HG02610 (cell line): ENCODE measurements around the gene EFCAB11.

Source experiments
- ATAC-seq: cut with Tn5 transposase; IDR thresholded peaks from one replicate; pipeline ENCODE4 v1.9.1; 2021; ENCODE audit warnings: mild to moderate bottlenecking, moderate library complexity; ENCODE audit not compliant: unreplicated experiment

The EFCAB11 gene

DNA sequence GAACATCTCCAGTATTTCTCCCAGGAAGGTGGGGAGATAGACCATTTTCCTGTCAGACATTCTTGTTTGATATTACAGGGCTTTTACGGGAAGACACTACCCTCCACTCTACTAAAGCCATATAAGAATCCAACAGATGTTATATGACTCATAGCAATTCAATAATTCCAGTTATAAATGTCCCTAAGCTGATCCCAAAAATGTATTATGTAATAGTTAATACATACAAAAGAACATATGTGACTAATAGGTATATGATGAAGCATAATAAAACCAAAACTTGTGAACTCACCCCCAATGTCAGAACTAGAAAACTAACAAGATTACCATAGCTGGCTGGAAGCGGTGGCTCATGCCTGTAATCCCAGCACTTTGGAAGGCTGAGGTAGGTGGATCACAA is 84.2 kb downstream of the EFCAB11 start:
- ATAC-seq: no peak

DNA sequence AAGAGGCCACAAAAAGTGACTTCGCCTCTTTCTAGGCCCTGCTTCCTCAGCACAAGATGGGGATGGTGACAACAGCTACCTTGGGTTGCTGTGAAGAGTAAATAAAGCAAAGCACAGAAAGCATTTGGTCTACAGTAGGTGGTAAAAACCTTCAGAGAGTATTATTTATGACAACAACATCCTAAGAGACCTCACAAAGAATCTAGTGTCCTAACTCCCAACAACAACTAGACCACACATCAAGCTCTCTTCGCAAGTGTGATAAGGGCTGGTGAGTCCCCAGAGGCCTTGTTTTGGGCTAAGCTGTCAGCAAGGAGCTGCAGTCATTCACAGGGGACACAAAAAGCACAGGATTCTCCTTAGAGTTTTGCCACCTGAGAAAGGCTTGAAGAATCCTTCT is 84.9 kb downstream of the EFCAB11 start:
- no peak for ATAC-seq

DNA sequence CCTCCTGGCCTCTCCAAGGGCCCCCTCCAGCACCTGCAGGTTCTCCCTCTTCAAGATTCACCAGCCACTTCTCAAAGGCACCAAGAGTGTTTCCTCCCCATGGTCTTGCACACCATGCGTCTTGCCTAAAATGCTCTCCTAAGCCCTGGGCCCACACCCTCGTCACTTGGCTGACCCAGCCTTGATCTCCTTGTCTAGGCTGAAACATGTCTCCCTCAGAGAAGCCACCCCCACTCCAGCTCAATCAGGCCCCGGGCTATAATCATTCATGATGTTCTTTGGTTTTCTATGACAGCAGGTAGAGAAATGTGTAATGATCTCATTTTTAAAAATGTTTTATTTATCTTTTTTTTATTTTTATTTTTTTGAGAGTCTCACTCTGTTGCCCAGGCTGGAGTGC is 88.1 kb downstream of the EFCAB11 start:
- no peak for ATAC-seq

DNA sequence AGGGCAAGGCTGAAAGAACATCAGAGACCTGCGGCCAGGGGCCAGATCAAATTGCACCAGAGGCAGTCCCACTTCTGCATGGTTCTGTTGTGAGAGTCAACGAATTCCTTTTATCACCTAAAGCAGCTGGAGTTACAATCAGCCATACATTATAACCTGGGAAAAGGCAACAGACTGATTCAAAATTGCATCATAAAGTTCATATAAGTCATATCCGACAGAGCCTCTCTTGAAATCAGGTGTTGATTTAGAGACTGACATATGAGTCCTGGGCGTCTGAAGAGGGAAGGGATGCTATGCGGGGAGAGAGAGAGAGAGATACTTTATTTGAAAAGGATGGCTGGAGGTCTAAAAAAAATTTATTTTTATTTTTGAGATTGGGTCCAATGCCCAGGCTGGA is 89.4 kb downstream of the EFCAB11 start:
- no peak for ATAC-seq

- no peak for ATAC-seq
Measured at GRCh38 chr14:89862856-89863255, 91.7 kb downstream of the EFCAB11 start.

DNA sequence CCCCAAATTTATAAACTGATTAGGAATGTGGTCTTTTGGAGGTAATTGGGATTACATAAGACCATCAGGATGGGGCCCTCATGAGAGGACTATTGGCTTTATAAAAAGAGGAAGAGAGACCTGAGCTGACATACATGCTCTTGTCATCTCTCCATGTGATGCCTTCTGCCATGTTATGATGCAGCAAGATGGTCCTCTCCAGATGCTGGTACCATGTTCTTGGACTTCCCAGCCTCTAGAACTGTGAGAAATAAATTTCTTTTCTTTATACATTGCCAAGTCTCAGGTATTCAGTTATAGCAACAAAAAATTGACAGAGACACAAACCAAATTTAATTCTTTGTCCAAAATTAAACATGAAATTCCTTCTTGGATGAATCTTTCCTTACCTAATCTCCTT is 92.9 kb downstream of the EFCAB11 start:
- no peak for ATAC-seq

- ATAC-seq: no peak
Measured at GRCh38 chr14:89858089-89858488, 96.4 kb downstream of the EFCAB11 start.

DNA sequence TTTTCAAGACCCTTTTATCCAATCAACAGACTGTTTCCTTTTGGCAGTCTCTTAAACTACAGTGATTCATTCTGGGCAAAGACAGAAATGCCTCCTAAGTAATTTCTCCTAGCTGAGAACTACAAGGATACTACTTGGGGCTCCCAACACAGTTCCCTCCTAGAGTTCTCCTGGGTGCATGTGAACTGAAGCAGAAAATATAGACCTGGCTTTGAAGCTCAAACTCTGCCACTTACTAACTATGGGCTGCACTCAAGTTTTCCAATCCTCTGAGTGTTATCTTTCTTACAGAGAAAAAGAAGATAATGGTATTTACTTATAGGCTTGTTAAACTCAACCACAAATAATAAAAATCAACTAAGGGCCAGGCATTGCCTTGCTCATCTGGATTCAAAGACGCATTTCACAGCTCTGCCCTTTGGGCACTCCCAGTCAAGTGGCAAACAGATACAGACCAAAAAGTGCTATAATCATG is 97.6 kb downstream of the EFCAB11 start:
- ATAC-seq: no peak

DNA sequence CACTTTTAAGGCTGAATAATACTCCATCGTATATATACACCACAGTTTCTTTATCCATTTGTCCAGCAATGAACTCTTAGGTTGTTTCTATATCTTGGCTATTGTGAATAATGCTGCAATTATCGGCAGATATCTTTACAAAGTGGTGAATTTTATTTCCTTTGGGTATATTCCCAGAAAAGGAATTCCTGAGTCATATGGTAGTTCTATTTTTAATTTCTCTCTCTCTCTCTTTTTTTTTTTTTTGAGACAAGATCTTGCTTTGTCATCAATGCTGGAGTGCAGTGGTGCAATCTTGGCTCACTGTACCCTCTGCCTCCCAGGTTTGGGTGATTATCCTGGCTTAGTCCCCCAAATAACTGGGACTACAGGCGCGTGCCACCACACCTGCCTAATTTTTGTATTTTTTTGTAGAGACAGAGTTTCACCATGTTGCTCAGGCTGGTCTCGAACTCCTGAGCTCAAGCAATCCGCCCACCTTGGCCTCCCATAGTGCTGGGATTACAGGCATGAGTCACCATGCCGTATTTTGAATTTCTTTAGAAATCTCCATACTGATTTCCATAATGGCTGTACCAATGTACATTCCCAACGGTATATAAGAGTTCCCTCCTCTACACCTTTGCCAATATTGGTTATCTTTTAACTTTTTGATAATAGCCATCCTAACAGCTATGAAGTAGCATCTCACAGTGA is 98.4 kb downstream of the EFCAB11 start:
- no peak for ATAC-seq

DNA sequence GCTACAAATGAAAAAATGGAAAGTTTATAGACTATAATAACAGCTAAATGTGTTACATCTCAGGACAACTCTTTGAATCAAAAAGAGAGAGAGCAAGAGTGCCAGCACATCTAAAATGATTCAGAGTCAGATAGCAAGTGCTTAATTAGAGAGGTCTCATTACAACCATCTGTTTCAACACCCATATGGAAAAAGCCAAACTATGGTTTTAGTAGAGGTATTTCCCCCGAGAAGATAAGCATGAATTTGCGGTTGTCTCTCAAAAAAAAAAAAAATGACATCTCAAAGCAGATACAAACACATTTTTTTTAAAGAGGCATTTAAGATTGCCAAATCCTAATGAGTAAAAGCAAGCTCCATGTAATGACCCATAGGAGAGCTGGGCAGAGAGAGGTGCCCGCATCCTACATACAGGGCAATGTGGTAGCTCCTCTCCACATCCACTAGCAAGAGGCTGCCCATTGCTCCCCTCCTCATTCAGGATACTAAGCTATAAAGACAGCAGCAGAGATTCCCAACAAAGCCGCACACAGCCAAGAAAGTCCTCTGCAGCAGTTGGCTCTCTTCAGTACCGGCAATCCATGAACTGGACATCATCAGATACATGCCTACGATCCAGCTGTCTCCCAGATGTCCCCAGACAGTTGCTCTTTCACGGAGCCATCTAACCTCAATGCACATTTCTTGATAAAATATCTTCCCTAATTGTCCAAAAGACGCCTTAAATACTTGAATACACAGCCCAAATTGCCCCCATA is 100.4 kb downstream of the EFCAB11 start:
- no peak for ATAC-seq

GRCh38 chr14:89851106-89851505 is 103.4 kb downstream of the EFCAB11 start:
- ATAC-seq: no peak

DNA sequence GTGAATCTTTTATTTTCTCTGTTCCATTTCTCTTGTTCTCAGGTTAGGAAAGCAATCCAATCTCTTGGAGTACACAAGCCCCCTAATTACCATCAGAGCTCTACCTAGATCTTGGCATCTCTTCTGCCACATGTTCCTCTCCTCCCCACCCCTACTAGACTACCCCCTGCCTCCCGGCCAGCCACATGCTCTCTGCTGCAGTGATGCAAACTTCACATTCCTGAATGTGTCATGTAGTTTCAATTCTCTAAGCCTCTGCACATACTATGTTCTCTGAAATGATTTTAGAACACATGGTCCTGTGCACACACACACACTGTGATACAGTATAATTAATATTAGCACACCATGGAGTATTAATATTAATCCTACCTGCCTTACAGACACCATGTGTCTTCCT is 104.6 kb downstream of the EFCAB11 start:
- ATAC-seq: no peak

DNA sequence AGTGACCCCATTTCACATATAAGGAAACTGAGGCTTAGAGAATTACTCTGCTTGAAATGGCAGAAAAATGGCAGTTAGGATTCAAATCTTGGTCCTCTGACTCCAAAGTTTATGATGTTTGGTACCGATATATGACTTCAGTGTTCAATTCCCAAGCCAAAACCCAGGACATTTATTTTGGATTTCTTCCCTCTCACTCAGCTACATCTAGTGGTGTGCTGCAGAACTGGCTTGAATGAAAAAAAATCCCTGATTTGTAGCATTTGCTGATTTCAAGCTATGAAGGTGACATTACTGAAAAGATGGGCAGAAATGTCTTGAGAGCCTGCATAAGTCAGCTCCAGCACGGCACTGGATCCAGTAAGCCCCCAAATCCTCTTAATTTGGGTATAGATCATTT is 106.4 kb downstream of the EFCAB11 start:
- no peak for ATAC-seq

DNA sequence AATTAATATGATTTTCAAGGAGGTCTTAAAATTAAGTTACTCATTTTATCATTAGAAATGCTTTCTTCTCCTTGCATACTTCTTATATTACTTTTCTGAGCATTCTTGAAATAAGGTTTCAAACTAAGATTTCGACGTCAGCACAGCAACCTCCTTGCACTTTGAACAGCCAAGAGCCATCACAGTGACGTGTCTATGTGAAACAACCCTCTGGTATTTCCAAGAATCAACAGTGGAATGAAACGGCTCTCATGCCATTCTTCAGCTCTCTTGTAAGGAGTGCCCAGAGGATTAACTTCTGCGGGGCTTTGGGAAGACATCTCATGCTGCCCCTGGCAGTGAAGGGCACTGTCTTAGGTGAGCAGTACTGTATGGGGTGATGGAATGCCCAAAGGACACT is 109.2 kb downstream of the EFCAB11 start:
- ATAC-seq: no peak

GRCh38 chr14:89844508-89844907 is 110.0 kb downstream of the EFCAB11 start:
- no peak for ATAC-seq

DNA sequence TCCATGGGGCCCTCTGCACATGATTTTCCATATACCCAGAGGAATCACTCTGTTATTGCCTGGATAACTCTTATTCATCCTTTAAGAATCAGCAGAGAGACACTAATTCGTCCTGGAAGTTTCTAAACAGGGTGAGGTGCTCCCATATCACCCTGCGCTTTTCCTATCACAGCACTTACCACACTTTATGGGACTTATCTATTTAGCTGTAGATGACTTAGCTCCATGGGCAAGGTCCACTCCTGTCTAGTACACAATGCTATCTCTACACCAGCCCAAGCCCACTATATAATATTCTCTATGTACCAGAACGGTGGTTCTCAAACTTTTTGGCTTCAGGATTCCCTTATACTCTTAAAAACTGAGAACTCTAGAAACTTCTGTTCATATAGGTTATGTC is 111.7 kb downstream of the EFCAB11 start:
- no peak for ATAC-seq

- no peak for ATAC-seq
Measured at GRCh38 chr14:89841851-89842250, 112.7 kb downstream of the EFCAB11 start.

- no peak for ATAC-seq
Measured at GRCh38 chr14:89836830-89837469, 117.6 kb downstream of the EFCAB11 start.

DNA sequence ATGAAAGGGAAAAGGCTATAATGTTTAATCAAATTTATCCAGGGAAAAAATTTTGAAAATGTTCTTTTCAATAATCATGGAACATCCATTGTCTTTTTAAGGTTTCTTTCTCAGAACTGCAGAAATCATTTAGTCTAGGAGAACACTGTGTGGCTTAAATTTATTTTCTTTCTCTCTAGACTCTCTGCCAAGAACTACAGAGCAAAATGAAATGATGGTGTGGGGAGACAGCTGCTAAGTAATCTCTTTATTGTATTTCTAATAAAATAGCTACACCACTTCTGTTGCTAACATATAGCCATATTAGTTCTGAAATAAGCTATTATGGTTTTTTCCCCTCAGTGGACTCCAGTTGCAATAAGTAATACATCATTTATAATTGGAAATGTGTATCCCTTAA is 120.9 kb downstream of the EFCAB11 start:
- ATAC-seq: no peak

- ATAC-seq: no peak
Measured at GRCh38 chr14:89833120-89833532, 121.4 kb downstream of the EFCAB11 start.

DNA sequence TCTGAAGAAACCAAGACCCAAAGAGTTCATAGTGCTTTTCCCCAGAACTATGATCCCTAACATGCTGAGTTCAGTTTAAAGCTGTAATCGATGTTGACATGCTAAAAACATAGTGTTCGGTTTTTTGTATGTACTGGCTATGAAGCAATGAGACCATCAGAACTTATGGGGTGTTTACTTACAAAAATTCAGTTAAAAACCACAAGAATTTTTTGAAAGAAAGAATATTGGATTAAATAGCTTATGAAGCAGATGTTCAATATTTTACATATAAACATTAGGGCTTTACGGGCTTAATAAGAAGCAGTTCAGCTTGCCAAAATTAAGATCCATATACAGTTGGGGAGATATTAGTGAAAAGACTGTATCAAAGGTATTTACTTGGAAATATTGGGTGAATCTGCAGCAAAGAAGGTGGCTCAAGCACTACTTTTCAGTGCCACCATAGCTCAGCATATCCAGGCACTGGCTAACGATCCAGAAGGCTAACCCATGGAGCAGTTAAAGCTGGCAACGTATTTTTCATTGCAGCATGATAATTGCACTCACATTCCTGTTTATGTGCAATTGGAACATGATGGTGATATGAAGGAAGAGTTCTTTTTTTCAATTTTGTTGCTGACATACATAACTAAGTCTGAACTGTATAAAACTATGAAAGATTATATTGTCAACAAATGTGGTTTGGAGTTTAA is 125.9 kb downstream of the EFCAB11 start:
- ATAC-seq: no peak
